ENCODE results near the gene CREB1. TPM values are rescaled to one million over a fixed set of nuclear protein-coding genes. Genes with fewer than 3 reads are reported as not detected.

Gene CREB1
- polyA plus RNA-seq, 6 donors from 2014 or later, result 66.6 to 123 (median 97.2) TPM

- Mint-ChIP-seq H3K4me1 (peaks cover 30 to 42% (median 40%) of the 10 kb centered on the region in 3 donors), H3K27ac (peak overlapping the region in 2 of 6 donors; percentile 11 to 80), H3K4me3 (no peak overlapping the region), H3K27me3 (no peaks in the 10 kb centered on the region), H3K36me3 (peaks cover 13 to 29% of the 10 kb centered on the region in 2 donors), H3K9me3 (no peaks in the 10 kb centered on the region)
- no peak for DNase-seq
- no peak for ATAC-seq (ENCODE audit: low read depth in 2 of 2)
Observed at GRCh38 chr2:207616185-207616584, 86.4 kb downstream of the CREB1 start.

- Mint-ChIP-seq H3K4me3 (peak overlapping the region in 1 of 8 donors; percentile 64), H3K36me3 (peaks cover 13 to 29% of the 10 kb centered on the region in 2 donors), H3K9me3 (no peaks in the 10 kb centered on the region), H3K4me1 (peaks cover 37 to 50% (median 47%) of the 10 kb centered on the region in 3 donors), H3K27me3 (no peaks in the 10 kb centered on the region), H3K27ac (peak overlapping the region in 4 of 6 donors; percentile 71 to 82 (median 80))
- DNase-seq (no peak), ATAC-seq (ENCODE audit: low read depth in 2 of 2) (no peak)
Observed at GRCh38 chr2:207617011-207617671, 87.4 kb downstream of the CREB1 start.

GRCh38 chr2:207619764-207620203 is 90.0 kb downstream of the CREB1 start:
- H3K36me3 Mint-ChIP-seq, result peaks cover 13 to 20% of the 10 kb centered on the region in 2 donors
- ATAC-seq (ENCODE audit: low read depth in 2 of 2) (peak; percentile 72 to 73), DNase-seq (peak; percentile 64)
- no peaks in the 10 kb centered on the region for H3K9me3 Mint-ChIP-seq
- peaks cover 50 to 75% (median 61%) of the 10 kb centered on the region in 3 donors for H3K4me1 Mint-ChIP-seq
- peak overlapping the region; percentile 31 to 78 (median 57) for H3K4me3 Mint-ChIP-seq
- no peaks in the 10 kb centered on the region for H3K27me3 Mint-ChIP-seq
- H3K27ac Mint-ChIP-seq, result peak overlapping the region; percentile 66 to 94 (median 88)

GRCh38 chr2:207621501-207622039 is 91.8 kb downstream of the CREB1 start:
- no peak for ATAC-seq (ENCODE audit: low read depth in 2 of 2)
- Mint-ChIP-seq H3K4me1 (peaks cover 50 to 81% (median 61%) of the 10 kb centered on the region in 3 donors), H3K4me3 (peak overlapping the region; percentile 0 to 75 (median 52)), H3K9me3 (no peaks in the 10 kb centered on the region), H3K36me3 (peaks cover 13 to 17% of the 10 kb centered on the region in 2 donors), H3K27me3 (no peaks in the 10 kb centered on the region), H3K27ac (peak overlapping the region; percentile 19 to 88 (median 55))
- no peak for DNase-seq

- no peaks in the 10 kb centered on the region for H3K9me3 Mint-ChIP-seq
- peak overlapping the region; percentile 91 to 96 (median 93) for H3K4me3 Mint-ChIP-seq
- H3K36me3 Mint-ChIP-seq, result peaks cover 0 to 4% of the 10 kb centered on the region in 2 donors
- peaks cover 37 to 65% (median 49%) of the 10 kb centered on the region in 3 donors for H3K4me1 Mint-ChIP-seq
- no peaks in the 10 kb centered on the region for H3K27me3 Mint-ChIP-seq
- ATAC-seq (ENCODE audit: low read depth in 2 of 2), result peak; percentile 30 to 31
- peak; percentile 68 for DNase-seq
- H3K27ac Mint-ChIP-seq, result peak overlapping the region; percentile 76 to 99 (median 98)
Observed at GRCh38 chr2:207624185-207625013, 94.6 kb downstream of the CREB1 start.

GRCh38 chr2:207625014-207625907 is 95.5 kb downstream of the CREB1 start, which contains the start of gene METTL21A:
Gene METTL21A (minus strand): TSS chr2:207625394. CDS start chr2:207624375, 1,019 bp downstream.
- H3K36me3 Mint-ChIP-seq, result no peaks in the 10 kb centered on the region
- ATAC-seq (ENCODE audit: low read depth in 2 of 2) (peak; percentile 67 to 74), DNase-seq (peak; percentile 98)
- peak within 1 kb of the TSS; percentile 76 to 99 (median 99) for H3K27ac Mint-ChIP-seq
- no peaks in the 10 kb centered on the region for H3K9me3 Mint-ChIP-seq
- peak within 1 kb of the TSS; percentile 91 to 97 (median 95) for H3K4me3 Mint-ChIP-seq
- no peaks in the 10 kb centered on the region for H3K27me3 Mint-ChIP-seq
- H3K4me1 Mint-ChIP-seq, result peaks cover 33 to 58% (median 48%) of the 10 kb centered on the region in 3 donors

- DNase-seq (no peak), ATAC-seq (ENCODE audit: low read depth in 2 of 2) (no peak)
- H3K4me3 Mint-ChIP-seq, result peak overlapping the region in 1 of 8 donors; percentile 25
- H3K27me3 Mint-ChIP-seq, result no peaks in the 10 kb centered on the region
- H3K4me1 Mint-ChIP-seq, result peaks cover 12 to 27% (median 23%) of the 10 kb centered on the region in 3 donors
- no peaks in the 10 kb centered on the region for H3K36me3 Mint-ChIP-seq
- no peaks in the 10 kb centered on the region for H3K9me3 Mint-ChIP-seq
- H3K27ac Mint-ChIP-seq, result peak overlapping the region in 4 of 6 donors; percentile 8 to 97 (median 76)
Observed at GRCh38 chr2:207629553-207629952, 99.8 kb downstream of the CREB1 start.

- Mint-ChIP-seq H3K4me1 (peaks cover 12 to 25% (median 25%) of the 10 kb centered on the region in 3 donors), H3K27me3 (no peaks in the 10 kb centered on the region), H3K4me3 (no peak overlapping the region), H3K36me3 (no peaks in the 10 kb centered on the region), H3K27ac (peak overlapping the region; percentile 38 to 80 (median 64)), H3K9me3 (no peaks in the 10 kb centered on the region)
- ATAC-seq (ENCODE audit: low read depth in 2 of 2) (no peak), DNase-seq (no peak)
Observed at GRCh38 chr2:207630491-207630890, 100.7 kb downstream of the CREB1 start.

GRCh38 chr2:207632575-207633493 is 103.1 kb downstream of the CREB1 start:
- H3K36me3 Mint-ChIP-seq, result no peaks in the 10 kb centered on the region

GRCh38 chr2:207633686-207634085 is 103.9 kb downstream of the CREB1 start:
- no peak overlapping the region for H3K4me3 Mint-ChIP-seq
- peaks cover 0 to 2% (median 0%) of the 10 kb centered on the region in 7 donors for H3K9me3 Mint-ChIP-seq
- ATAC-seq (ENCODE audit: low read depth in 2 of 2) (no peak), DNase-seq (no peak)
- H3K27me3 Mint-ChIP-seq, result no peaks in the 10 kb centered on the region
- H3K4me1 Mint-ChIP-seq, result peaks cover 8 to 22% (median 21%) of the 10 kb centered on the region in 3 donors
- no peak overlapping the region for H3K27ac Mint-ChIP-seq
- no peaks in the 10 kb centered on the region for H3K36me3 Mint-ChIP-seq

More at GRCh38 chr2:207632575-207633493, 103.1 kb downstream of the CREB1 start:
- Mint-ChIP-seq H3K4me1 (peaks cover 8 to 22% (median 22%) of the 10 kb centered on the region in 3 donors), H3K27ac (peak overlapping the region in 2 of 6 donors; percentile 53 to 74), H3K9me3 (peaks cover 0 to 2% (median 0%) of the 10 kb centered on the region in 7 donors), H3K4me3 (no peak overlapping the region), H3K27me3 (no peaks in the 10 kb centered on the region)
- DNase-seq, result no peak
- ATAC-seq (ENCODE audit: low read depth in 2 of 2), result peak in 1 of 2 donors; percentile 15

GRCh38 chr2:207635468-207636200 is 105.9 kb downstream of the CREB1 start:
- peak overlapping the region in 1 of 8 donors; percentile 26 for H3K4me3 Mint-ChIP-seq
- H3K9me3 Mint-ChIP-seq, result peaks cover 0 to 9% (median 7%) of the 10 kb centered on the region in 7 donors
- DNase-seq (no peak), ATAC-seq (ENCODE audit: low read depth in 2 of 2) (peak; percentile 43 to 47)
- peak overlapping the region; percentile 1 to 82 (median 22) for H3K27ac Mint-ChIP-seq
- H3K36me3 Mint-ChIP-seq, result peaks cover 0 to 5% of the 10 kb centered on the region in 2 donors
- no peaks in the 10 kb centered on the region for H3K27me3 Mint-ChIP-seq
- peaks cover 5 to 22% (median 13%) of the 10 kb centered on the region in 3 donors for H3K4me1 Mint-ChIP-seq
